Stimulated activated CD8-positive, alpha-beta memory T cell treated with anti-CD3 and anti-CD28 coated beads, Interleukin-4, amount 100 ng/mL, for 1 hour (primary cell): ENCODE measurements around the gene AXDND1.

Source experiments
- DNase-seq, 2 donors: peaks; one replicate each; pipeline ENCODE4 v3.0.0-alpha.2; 2020; ENCODE audit warnings: low read depth in 2 of 2, low spot score in 1 of 2

AXDND1 gene

GRCh38 chr1:179550746-179551682, 185.2 kb downstream of the AXDND1 start:
- DNase-seq = no peak

DNA sequence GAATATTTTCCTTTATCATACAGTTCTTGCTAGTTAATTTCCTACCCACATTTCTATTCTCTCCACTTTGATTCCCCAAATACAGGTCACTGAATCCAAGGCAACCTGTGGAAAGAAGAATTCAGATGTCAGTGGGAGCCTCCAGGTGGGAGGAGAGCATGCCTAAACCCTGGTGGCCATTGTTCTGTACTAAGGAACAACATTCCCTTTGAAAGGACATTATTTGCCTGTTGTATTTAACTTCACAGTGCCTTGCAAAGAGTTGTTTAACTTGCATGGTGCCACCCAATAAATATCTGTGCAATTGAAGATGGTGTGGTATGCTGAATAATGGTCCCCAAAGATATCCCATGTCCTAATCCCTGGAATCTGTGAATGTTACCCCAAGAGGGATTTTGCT, 188.7 kb downstream of the AXDND1 start:
- no peak for DNase-seq

GRCh38 chr1:179558078-179558477, 192.3 kb downstream of the AXDND1 start:
- no peak for DNase-seq

- no peak for DNase-seq
Observed at GRCh38 chr1:179575497-179576314, 209.9 kb downstream of the AXDND1 start, which contains the start of gene NPHS2. Gene NPHS2 (minus strand): TSS chr1:179575948. CDS start chr1:179575864, 84 bp downstream.

DNA sequence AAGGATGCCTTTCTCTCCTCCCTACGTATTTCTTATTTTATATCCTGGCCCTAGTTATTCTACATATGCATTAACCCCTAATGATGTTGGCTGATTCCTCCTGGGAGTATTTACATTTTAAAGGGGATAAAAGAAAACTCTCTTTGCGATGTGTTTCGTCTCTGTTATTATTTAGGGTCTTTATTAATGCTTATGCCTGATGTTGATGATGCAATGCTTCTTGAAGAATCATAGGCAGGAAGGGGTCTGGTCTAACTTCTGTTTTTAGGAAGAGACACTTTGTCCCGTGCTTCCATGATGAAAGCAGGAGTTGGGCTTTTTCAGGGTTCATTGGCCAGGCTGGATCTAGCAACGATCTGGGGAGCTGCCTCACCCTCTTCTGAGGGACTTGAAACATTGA, 210.7 kb downstream of the AXDND1 start:
- no peak for DNase-seq

- DNase-seq = no peak
Observed at GRCh38 chr1:179583771-179584320, 218.1 kb downstream of the AXDND1 start.

DNA sequence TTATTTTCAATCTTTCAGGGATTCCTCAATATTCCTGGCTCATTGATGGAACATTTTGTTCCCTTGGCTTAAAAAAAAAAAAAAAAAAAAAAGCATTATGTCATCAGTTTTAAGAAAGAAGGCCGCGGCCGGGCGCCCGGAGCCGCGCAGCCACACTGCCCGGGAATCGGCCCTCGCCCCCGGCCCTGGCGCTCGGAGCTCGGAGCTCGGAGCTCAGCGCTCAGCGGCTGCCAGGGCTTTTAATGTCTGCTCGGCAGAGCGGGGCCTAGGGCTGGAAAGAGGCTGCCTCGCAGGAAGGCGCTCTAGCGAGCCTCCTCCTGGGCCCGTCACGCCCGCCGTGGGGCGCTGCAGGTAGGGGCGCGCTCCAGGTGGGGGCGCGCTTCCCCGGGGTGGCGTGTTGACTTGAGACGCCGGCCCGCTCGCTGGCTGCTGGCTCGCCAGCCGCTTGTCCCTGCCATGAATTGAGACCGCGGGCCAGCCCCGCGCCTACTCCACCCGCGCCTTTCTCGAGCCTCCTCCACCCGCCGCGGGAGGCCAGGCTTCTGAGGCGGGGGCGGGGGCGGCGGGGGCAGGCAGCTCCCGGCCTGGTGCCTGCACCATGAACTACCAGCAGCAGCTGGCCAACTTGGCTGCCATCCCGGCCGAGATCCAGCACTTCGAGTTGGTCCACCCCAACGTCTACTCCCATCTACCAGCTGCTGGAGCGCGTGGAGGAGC, 220.5 kb downstream of the AXDND1 start:
- no peak for DNase-seq

- no peak for DNase-seq
Observed at GRCh38 chr1:179587336-179587735, 221.6 kb downstream of the AXDND1 start.

- no peak for DNase-seq
Observed at GRCh38 chr1:179588425-179589024, 222.8 kb downstream of the AXDND1 start.

DNA sequence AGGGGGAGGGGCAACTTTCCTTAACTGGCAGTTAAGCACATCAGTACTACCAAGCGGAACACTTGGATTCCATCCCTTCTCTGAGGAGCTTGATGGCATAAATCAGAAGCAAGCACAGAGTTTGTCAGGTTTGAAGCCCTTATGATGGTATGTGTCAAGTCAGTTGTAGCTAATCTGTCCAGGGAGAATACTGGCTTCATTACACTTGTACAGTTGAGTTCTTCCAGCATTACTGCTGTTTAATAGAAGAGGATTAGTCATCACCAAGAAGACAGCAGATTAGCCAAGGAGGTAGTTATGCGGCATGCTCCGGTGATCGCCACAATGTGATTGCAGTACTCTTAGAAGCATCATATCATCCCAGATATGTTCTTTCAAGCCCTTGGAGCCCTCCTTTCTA, 223.7 kb downstream of the AXDND1 start:
- DNase-seq = no peak

- DNase-seq = no peak
Observed at GRCh38 chr1:179590671-179591070, 224.9 kb downstream of the AXDND1 start.

- no peak for DNase-seq
Observed at GRCh38 chr1:179591253-179591591, 225.5 kb downstream of the AXDND1 start.

DNA sequence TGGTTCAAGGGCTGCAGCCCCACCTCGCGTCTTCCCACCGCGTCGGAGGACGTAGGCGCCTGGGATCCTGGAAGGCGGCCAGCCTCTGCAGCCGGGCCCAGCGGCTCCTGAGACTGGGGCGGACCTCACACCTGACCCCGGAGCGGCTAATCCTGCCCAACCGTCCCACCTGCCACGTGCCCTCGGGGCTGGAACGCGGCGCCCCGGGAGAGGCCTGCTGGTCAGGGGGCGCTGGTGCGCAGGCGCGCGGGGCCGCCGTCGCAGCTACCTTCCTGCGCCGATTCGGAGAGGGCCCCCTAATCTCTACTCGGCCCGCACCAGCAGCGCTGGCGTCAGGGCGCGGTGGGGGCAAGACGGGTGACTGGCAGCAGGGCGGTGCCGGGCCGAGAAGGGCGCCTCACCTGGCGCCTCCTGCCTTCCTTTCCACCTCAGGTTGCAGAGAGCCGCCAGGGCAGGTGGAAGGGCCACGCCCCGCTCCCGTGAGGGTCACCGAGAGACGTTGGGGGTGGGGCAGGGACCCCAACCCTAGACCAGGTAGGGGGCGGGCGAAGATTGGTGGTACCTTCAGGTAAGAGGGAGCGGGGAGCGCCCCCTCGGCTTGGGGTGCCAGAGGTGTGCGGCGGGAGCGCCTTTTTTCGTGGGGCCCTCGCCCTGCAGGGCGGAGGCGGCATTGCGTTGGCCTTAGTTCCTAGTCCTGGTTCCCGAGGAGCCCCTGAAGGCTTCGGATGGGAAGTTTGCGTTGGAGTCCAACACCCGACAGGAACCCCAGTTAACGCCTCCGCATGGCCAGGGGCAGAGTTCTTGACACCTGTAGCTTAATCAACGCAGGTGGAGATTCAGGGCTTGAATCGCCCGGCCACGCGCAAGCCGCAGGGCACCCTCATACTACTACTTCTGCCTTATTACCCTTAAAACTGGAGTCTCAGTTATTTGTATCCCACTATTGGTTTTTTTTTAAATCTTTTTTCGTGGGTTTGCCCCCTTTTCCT, 226.1 kb downstream of the AXDND1 start, which contains the start of gene TDRD5:
TDRD5 (plus strand) TSS at position 241 of the 989 bp plus-strand sequence. CDS start 784 bp downstream, outside the sequence.
- no peak for DNase-seq

GRCh38 chr1:179598631-179599030, 232.9 kb downstream of the AXDND1 start:
- no peak for DNase-seq

GRCh38 chr1:179599623-179600249, 234.0 kb downstream of the AXDND1 start:
- DNase-seq = no peak

DNA sequence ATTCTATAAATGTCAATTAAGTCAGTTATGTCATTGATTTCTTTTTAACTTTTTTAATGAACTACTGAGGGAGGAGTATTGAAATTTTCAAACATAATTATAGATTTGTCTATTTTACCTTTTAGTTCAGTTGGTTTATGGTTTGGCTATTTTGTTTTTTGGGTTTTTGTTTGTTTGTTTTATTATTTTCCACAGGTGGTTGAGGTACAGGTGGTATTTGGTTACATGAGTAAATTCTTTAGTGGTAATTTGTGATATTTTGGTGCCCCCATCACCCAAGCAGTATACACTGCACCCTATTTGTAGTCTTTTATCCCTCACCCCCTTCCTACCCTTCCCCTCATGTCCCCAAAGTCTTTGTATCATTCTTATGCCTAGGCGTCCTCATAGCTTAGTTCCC, 235.3 kb downstream of the AXDND1 start:
- DNase-seq = no peak
